Stimulated activated memory B cell treated with anti-CD40 and anti-IgM and Interleukin-4, amounts not matched to agents 10 μg/mL and 1 μg/mL and 100 μg/mL, for 72 hours (primary cell): Measurements from ENCODE around the gene NDUFB2.
A peak's percentile ranks its signal among the peaks of the same experiment; 100 is the strongest.
"Not testable (repeated sequence)": the region's sequence is repeated elsewhere in the genome, so short reads cannot be mapped to it uniquely, and the experiment has no call there.

Source experiments
- ATAC-seq: fragments of 150-1000 bp; cut with Tn5 transposase; 2 replicates; pipeline ENCODE4 v1.10.0; 2021
- H3K27ac Mint-ChIP-seq: one replicate; pipeline ENCODE4 v1.8.0; 2022; ENCODE audit warnings: mild to moderate bottlenecking, mixed read lengths
- H3K27me3 Mint-ChIP-seq: one replicate; pipeline ENCODE4 v1.8.0; 2022; ENCODE audit warnings: mixed read lengths
- H3K36me3 Mint-ChIP-seq: one replicate; pipeline ENCODE4 v1.8.0; 2022; ENCODE audit warnings: mixed read lengths
- H3K4me1 Mint-ChIP-seq: one replicate; pipeline ENCODE4 v1.8.0; 2022; ENCODE audit warnings: mixed read lengths
- H3K4me3 Mint-ChIP-seq: one replicate; pipeline ENCODE4 v1.8.0; 2022; ENCODE audit warnings: mild to moderate bottlenecking, moderate library complexity, mixed read lengths
- H3K9me3 Mint-ChIP-seq: one replicate; pipeline ENCODE4 v1.8.0; 2022; ENCODE audit warnings: mixed read lengths

Gene NDUFB2

DNA sequence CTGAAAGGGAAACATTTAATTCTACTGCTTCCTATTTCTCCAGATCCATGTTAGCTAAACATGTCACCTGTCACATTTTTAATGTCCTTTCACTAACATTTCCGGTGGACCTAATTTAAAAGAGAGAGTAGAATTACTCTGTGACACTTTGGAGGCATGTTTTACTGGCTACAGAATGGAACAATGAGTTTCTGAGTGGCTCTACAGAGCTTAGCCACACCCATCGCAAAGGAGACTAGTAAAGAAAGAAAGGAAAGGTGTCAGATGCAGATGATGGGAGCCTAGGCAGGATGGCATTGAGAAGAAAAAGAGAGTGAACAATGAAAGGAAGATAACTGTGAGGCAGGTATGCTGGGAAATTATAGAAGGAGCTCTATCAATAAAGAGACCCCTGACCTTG is 35.9 kb downstream of the NDUFB2 start:
- no peaks in the 10 kb centered on the region for H3K27me3 Mint-ChIP-seq
- H3K4me1 Mint-ChIP-seq = no peaks in the 10 kb centered on the region
- H3K4me3 Mint-ChIP-seq = no peak overlapping the region
- H3K27ac Mint-ChIP-seq = no peak overlapping the region
- H3K36me3 Mint-ChIP-seq = peaks cover 32% of the 10 kb centered on the region
- H3K9me3 Mint-ChIP-seq = no peaks in the 10 kb centered on the region
- no peak for ATAC-seq

DNA sequence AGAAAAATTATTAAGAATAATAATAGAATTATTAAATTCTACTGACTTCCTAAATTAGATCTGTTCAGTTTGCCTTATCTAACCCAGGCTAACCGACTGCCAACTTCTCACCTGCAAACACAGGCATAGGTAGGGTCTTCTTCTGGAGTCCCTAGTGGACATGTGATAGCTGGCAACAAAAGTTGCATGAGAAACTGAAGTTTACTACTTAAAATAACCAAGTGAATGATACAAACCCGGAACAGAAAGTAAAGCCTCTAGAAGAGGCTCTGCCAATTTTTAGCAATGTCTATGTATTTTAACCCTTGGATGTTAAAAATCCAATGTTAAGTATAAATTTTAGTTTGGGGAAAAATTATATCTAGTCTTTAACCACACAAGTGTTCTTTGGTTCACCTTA is 37.6 kb downstream of the NDUFB2 start:
- Mint-ChIP-seq H3K27me3 (no peaks in the 10 kb centered on the region), H3K36me3 (peaks cover 39% of the 10 kb centered on the region), H3K4me1 (no peaks in the 10 kb centered on the region), H3K9me3 (no peaks in the 10 kb centered on the region), H3K27ac (no peak overlapping the region), H3K4me3 (no peak overlapping the region)
- ATAC-seq = no peak

DNA sequence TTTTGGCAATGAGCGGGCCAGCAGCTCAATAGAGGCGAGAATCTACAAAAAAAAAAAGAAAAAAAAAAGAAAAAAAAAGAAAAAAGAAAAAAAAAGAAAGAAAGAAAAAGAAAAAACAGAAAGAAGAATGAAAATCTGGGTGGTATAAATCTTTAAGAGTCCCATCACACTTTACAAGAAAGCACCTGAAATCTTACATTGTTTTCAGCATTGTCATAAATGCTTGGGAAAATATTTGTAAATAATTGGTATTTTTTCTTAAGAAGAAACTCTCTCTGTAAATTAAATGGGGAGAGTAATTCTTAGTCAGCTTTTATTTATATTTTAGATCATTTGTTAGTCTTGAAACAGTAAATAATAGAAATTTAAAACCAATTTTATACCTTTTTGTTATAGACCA is 38.2 kb downstream of the NDUFB2 start:
- no peak for ATAC-seq
- Mint-ChIP-seq H3K27me3 (no peaks in the 10 kb centered on the region), H3K9me3 (no peaks in the 10 kb centered on the region)

DNA sequence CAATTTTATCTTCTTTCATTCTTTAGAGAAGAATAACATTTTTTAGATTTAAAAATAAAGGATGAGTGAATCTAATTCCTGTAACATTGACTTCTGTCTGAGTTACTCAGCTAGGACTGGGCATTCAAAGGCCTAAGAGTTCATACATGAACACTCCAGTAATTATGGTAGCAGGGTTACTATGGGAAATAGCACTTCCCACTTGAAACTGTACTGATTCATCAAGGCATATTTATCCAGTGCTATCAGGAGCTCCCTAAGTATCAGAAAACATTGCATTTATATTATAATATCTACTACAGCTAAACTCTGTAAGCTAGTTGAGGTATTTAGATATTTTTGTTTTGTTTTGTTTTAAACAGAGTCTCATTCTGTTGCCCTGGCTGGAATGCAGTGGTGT is 41.8 kb downstream of the NDUFB2 start:
- peaks cover 32% of the 10 kb centered on the region for H3K36me3 Mint-ChIP-seq

More for the DNA sequence above, 38.2 kb downstream of the NDUFB2 start:
- Mint-ChIP-seq H3K4me1 (no peaks in the 10 kb centered on the region), H3K36me3 (peaks cover 45% of the 10 kb centered on the region), H3K27ac (no peak overlapping the region), H3K4me3 (no peak overlapping the region)

DNA sequence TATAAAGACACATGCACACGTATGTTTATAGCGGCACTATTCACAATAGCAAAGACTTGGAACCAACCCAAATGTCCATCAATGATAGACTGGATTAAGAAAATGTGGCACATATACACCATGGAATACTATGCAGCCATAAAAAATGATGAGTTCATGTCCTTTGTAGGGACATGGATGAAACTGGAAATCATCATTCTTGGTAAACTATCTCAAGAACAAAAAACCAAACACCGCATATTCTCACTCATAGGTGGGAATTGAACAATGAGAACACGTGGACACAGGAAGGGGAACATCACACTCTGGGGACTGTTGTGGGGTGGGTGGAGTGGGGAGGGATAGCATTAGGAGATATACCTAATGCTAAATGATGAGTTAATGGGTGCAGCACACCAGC is 46.7 kb downstream of the NDUFB2 start:
- not testable (repeated sequence) for H3K4me3 Mint-ChIP-seq, H3K9me3 Mint-ChIP-seq, H3K27me3 Mint-ChIP-seq, H3K27ac Mint-ChIP-seq, ATAC-seq
- Mint-ChIP-seq H3K36me3 (peaks cover 38% of the 10 kb centered on the region), H3K4me1 (peaks cover 11% of the 10 kb centered on the region)

More for the DNA sequence above, 41.8 kb downstream of the NDUFB2 start:
- H3K4me1 Mint-ChIP-seq = no peaks in the 10 kb centered on the region
- no peak overlapping the region for H3K27ac Mint-ChIP-seq
- H3K9me3 Mint-ChIP-seq = no peaks in the 10 kb centered on the region
- no peaks in the 10 kb centered on the region for H3K27me3 Mint-ChIP-seq
- H3K4me3 Mint-ChIP-seq = no peak overlapping the region
- no peak for ATAC-seq

DNA sequence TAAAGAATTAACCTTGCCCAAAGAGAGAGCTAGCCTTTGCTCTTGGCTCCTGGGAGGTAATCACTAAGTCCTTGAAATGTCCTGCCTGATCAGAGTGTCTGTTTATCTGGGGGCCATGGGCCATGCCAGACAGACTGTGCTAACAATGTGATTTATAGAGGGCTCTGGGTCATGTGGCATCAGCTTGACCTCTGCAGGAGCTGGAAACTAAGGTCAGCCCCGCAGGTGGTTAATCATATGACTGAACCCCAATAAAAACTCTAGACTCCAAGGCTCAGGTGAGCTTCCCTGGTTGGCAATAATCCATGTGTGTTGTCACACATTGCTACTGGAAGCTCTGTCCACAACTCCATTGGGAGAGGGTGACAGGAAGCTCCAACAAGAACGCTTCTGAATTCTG is 47.5 kb downstream of the NDUFB2 start:
- peaks cover 32% of the 10 kb centered on the region for H3K36me3 Mint-ChIP-seq
- H3K27ac Mint-ChIP-seq = no peak overlapping the region
- H3K9me3 Mint-ChIP-seq = no peaks in the 10 kb centered on the region
- ATAC-seq = no peak
- H3K4me1 Mint-ChIP-seq = peaks cover 11% of the 10 kb centered on the region
- no peaks in the 10 kb centered on the region for H3K27me3 Mint-ChIP-seq
- H3K4me3 Mint-ChIP-seq = no peak overlapping the region

DNA sequence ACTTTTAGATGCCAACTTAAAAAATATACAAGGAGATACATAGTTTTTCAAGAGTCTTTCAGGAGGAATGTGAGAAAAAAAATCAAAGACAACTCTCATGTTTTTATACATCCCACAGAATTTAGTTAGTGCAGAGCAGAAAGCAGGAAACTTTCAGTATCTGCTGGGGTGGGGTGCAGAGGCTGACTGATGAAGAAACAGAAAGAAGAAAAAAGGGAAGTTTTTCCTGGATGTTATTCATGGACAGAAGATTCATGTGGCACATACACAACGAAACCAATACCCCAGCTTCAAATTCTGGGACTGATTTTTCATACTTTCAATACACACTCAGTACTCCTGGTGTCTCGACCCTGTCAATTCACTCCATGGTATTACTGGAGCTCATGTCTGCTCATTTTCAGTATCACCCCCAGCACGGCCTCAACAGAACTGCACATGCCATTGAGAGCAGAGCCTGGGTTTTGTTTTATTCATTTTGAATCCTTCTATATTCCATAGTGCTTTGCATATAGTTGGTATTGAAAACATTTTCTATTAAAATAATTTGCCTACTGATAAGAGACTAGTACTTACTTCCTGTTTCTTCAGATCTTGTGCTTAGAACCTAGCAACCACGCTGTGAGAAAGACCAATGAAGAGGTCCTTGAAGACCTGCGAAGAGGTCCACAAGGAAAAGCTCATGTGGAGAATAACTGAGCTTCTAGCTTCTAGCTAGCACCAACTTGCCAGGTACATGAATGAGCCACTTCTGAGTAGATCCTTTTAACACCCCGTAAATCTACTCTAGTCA is 49.0 kb downstream of the NDUFB2 start:
- no peak for ATAC-seq
- no peaks in the 10 kb centered on the region for H3K9me3 Mint-ChIP-seq
- H3K4me3 Mint-ChIP-seq = no peak overlapping the region
- H3K4me1 Mint-ChIP-seq = peaks cover 11% of the 10 kb centered on the region
- peaks cover 34% of the 10 kb centered on the region for H3K36me3 Mint-ChIP-seq
- no peaks in the 10 kb centered on the region for H3K27me3 Mint-ChIP-seq
- peak overlapping the region; percentile 8 for H3K27ac Mint-ChIP-seq

DNA sequence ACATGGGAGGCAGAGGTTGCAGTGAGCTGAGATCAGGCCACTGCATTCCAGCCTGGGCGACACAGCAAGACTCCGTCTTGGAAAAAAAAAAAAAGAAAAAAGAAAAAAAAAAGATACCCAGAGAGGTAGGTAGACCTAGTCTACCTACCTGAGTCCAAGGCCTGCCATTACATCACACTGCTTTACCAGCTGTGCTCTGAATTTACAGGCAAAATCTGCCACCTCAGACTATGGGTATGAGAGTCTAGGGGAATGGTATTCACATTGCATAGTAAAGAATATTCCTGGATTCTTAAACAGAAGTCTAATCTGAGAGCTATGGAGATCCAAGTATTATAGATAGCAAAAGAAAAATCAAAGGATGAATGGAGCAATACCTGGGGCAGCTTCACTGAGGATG is 50.2 kb downstream of the NDUFB2 start:
- Mint-ChIP-seq H3K4me3 (no peak overlapping the region), H3K4me1 (peaks cover 11% of the 10 kb centered on the region), H3K9me3 (no peaks in the 10 kb centered on the region), H3K27ac (no peak overlapping the region), H3K36me3 (peaks cover 39% of the 10 kb centered on the region), H3K27me3 (no peaks in the 10 kb centered on the region)
- ATAC-seq = no peak

DNA sequence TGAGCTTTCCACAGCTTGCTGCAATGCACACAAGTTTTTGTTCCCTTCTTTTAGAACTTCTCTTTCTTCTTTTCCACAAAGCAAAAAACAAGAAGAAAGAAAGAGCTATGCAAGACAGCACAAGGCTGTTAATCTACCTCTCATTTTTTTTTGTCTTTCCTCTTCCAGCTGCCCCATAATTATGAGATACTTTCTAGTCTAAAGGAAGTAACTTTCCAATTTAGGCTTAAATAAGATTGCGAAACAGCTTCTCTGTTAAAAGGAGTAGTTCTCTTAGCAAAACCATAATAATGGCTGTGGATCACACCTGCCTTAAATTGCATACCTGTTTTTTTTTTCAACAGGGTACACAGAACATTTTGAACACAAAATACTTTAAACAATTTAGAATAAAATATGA is 56.0 kb downstream of the NDUFB2 start:
- H3K27ac Mint-ChIP-seq = no peak overlapping the region
- no peak for ATAC-seq
- H3K36me3 Mint-ChIP-seq = peaks cover 27% of the 10 kb centered on the region
- no peaks in the 10 kb centered on the region for H3K9me3 Mint-ChIP-seq
- no peak overlapping the region for H3K4me3 Mint-ChIP-seq
- no peaks in the 10 kb centered on the region for H3K4me1 Mint-ChIP-seq
- no peaks in the 10 kb centered on the region for H3K27me3 Mint-ChIP-seq

DNA sequence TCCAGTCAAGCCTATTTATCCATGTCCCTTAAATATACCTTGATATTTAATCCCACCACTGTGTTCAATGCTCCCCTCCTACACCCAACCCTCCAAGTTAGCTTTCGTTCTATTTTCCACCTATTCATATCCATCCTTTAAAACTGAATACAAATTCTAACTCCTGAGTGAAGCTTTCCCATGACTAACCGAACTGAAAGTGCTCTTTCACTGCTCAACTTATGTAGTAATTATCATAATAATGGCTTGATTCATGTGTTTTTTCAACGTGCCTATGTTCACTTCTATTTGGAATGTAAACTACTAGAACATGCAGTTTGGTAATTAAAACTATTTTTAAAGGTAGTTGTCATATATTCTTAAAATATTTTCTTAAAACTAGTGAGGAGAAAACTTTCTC is 58.0 kb downstream of the NDUFB2 start:
- no peak overlapping the region for H3K4me3 Mint-ChIP-seq
- no peaks in the 10 kb centered on the region for H3K27me3 Mint-ChIP-seq
- peaks cover 39% of the 10 kb centered on the region for H3K36me3 Mint-ChIP-seq
- H3K27ac Mint-ChIP-seq = no peak overlapping the region
- no peaks in the 10 kb centered on the region for H3K9me3 Mint-ChIP-seq
- H3K4me1 Mint-ChIP-seq = no peaks in the 10 kb centered on the region
- no peak for ATAC-seq
